ENCODE measurements around the gene VRK3. TPM values are rescaled to one million over a fixed set of nuclear protein-coding genes. Genes with fewer than 3 reads are reported as not detected.

VRK3 gene
- total RNA-seq, 1 experiment from 2014 or later: 62.5 TPM

DNA sequence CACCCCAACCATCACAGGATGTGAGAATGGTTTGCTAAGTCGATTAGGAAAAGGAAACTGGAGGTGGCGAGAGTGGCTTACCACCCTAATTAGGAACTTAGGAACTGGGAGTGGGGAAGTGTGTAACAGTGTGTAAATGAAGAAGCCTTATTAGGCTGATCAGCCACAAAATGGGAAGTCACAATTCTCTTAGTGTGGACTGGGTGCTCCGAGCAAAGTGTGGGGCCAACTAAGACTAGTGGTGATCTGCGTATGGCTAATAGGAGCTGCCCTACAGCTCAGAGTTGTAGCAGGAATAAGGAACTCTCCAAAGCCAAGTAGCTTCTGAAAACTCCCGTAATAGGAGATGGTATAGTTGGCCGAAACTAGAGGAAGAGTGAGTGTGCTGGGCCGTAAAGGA is 71.8 kb downstream of the VRK3 start:
- Histone ChIP-seq H3K27ac (peak overlapping the region; percentile 61), H3K9me2 (ENCODE audit: insufficient read depth) (no peaks in the 10 kb centered on the region), H3K4me2 (peak overlapping the region; percentile 80), H3K79me2 (ENCODE audit: low read depth) (no peaks in the 10 kb centered on the region), H3K27me3 (ENCODE audit: insufficient read depth, low read depth) (peaks cover 5% of the 10 kb centered on the region), H3K9me3 (ENCODE audit: insufficient read depth, low read depth) (no peaks in the 10 kb centered on the region), H4K20me1 (ENCODE audit: insufficient read depth) (no peaks in the 10 kb centered on the region), H3K4me3 (peak overlapping the region; percentile 36; the same call in 1 of the 2 replicates), H3K4me1 (replicated peaks; ENCODE audit: insufficient read depth) (peaks cover 36% of the 10 kb centered on the region), H3F3A (ENCODE audit: insufficient read depth, low read depth) (peaks cover 16% of the 10 kb centered on the region), H2AFZ (no peak overlapping the region), H3K36me3 (ENCODE audit: low read depth) (no peaks in the 10 kb centered on the region)
- BruUV-seq (replicated peaks): no TSS peak
- DNase-seq: no peak
- intact Hi-C loops (cut with micrococcal nuclease; ENCODE audit: unreplicated experiment): no loop called here
- CTCF ChIA-PET: interaction anchor here (0.5 kb wide), 1 partner anchor 12 kb away, joined by 7 read pairs; no protein-coding TSS in a partner anchor
- TF ChIP-seq, protein P1, sequence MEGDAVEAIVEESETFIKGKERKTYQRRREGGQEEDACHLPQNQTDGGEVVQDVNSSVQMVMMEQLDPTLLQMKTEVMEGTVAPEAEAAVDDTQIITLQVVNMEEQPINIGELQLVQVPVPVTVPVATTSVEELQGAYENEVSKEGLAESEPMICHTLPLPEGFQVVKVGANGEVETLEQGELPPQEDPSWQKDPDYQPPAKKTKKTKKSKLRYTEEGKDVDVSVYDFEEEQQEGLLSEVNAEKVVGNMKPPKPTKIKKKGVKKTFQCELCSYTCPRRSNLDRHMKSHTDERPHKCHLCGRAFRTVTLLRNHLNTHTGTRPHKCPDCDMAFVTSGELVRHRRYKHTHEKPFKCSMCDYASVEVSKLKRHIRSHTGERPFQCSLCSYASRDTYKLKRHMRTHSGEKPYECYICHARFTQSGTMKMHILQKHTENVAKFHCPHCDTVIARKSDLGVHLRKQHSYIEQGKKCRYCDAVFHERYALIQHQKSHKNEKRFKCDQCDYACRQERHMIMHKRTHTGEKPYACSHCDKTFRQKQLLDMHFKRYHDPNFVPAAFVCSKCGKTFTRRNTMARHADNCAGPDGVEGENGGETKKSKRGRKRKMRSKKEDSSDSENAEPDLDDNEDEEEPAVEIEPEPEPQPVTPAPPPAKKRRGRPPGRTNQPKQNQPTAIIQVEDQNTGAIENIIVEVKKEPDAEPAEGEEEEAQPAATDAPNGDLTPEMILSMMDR (conservative IDR thresholded peaks at IDR 0.05): no peak
- no peak for TF ChIP-seq EZH2 (IDR thresholded peaks at IDR 0.05; ENCODE audit: low read depth)
- POLR2A ChIA-PET (ENCODE audit: unreplicated experiment): interaction anchor here (0.6 kb wide), 2 partner anchors 261 to 896 kb away, joined by 3 to 28 read pairs; no protein-coding TSS in a partner anchor

DNA sequence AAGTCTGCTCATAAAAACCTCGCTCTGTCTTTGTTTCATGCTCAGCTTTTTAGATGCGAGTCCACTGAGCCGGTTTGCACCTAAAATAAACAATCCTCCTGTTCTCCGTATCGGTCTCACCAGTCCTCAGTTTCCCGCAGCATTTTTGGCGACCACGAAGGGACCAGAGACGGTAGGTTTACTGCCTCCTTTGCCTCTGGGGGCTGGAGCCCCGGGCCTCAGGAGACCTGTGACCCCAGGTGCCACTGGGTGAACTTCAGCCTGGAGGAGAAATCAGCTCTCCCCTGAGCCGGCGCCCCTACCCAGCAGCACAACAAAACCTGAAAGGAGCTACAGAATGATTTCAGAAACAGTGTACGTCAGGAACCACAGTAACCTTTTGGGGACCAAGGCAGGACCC is 72.3 kb downstream of the VRK3 start:
- peaks cover 36% of the 10 kb centered on the region for H3K4me1 ChIP-seq (replicated peaks; ENCODE audit: insufficient read depth)
- TF ChIP-seq, protein P1 (conservative IDR thresholded peaks at IDR 0.05): no peak
- no peak for TF ChIP-seq EZH2 (IDR thresholded peaks at IDR 0.05; ENCODE audit: low read depth)
- ChIA-PET POLR2A (ENCODE audit: unreplicated experiment) (no interaction called here), CTCF (interaction anchor here (0.5 to 0.6 kb wide), 2 partner anchors 12 to 252 kb away, joined by 5 to 7 read pairs; no protein-coding TSS in a partner anchor)
- intact Hi-C loops (cut with micrococcal nuclease; ENCODE audit: unreplicated experiment): no loop called here
- no peaks in the 10 kb centered on the region for H3K36me3 ChIP-seq (ENCODE audit: low read depth)
- H3K9me3 ChIP-seq (ENCODE audit: insufficient read depth, low read depth): no peaks in the 10 kb centered on the region
- H3K9me2 ChIP-seq (ENCODE audit: insufficient read depth): no peaks in the 10 kb centered on the region
- H4K20me1 ChIP-seq (ENCODE audit: insufficient read depth): no peaks in the 10 kb centered on the region
- peak overlapping the region; percentile 80; the same call in 1 of the 2 replicates for H3K4me2 ChIP-seq
- peaks cover under 1% of the 10 kb centered on the region; the same call in 1 of the 2 replicates for H3K27me3 ChIP-seq (ENCODE audit: insufficient read depth, low read depth)
- no peak overlapping the region for H2AFZ ChIP-seq
- H3K79me2 ChIP-seq (ENCODE audit: low read depth): no peaks in the 10 kb centered on the region
- BruUV-seq (replicated peaks): no TSS peak
- no peak for DNase-seq
- H3K27ac ChIP-seq: no peak overlapping the region
- H3F3A ChIP-seq (ENCODE audit: insufficient read depth, low read depth): peaks cover 16% of the 10 kb centered on the region
- H3K4me3 ChIP-seq: no peak overlapping the region

DNA sequence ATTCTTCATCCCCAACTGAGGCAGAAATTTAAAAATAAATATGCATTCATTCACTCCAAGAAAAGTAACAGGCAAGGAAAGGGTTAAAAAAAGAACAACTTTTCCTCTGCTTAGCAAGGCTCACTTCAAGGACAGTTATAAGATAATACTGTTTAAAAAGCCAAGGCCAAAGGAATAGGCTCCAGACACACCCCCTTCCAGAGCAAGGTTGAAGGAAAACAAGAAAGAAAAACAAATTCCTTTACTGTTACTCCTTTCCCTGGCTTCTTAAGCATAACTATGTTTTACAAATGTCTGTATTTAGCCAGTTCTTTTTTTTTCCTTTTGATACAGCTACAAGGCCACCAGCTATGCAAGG is 72.7 kb downstream of the VRK3 start:
- Histone ChIP-seq H3K79me2 (ENCODE audit: low read depth) (no peaks in the 10 kb centered on the region), H3K27me3 (ENCODE audit: insufficient read depth, low read depth) (no peaks in the 10 kb centered on the region), H2AFZ (no peak overlapping the region), H3K9me2 (ENCODE audit: insufficient read depth) (no peaks in the 10 kb centered on the region), H3K4me1 (replicated peaks; ENCODE audit: insufficient read depth) (peaks cover 36% of the 10 kb centered on the region), H3K4me2 (no peak overlapping the region), H4K20me1 (ENCODE audit: insufficient read depth) (no peaks in the 10 kb centered on the region), H3K9me3 (ENCODE audit: insufficient read depth, low read depth) (no peaks in the 10 kb centered on the region), H3K27ac (no peak overlapping the region), H3K36me3 (ENCODE audit: low read depth) (no peaks in the 10 kb centered on the region), H3K4me3 (no peak overlapping the region), H3F3A (ENCODE audit: insufficient read depth, low read depth) (peaks cover 16% of the 10 kb centered on the region)
- BruUV-seq (replicated peaks): no TSS peak
- CTCF ChIA-PET: interaction anchor here (0.6 kb wide), 1 partner anchor 252 kb away, joined by 5 read pairs; no protein-coding TSS in a partner anchor
- no peak for DNase-seq
- TF ChIP-seq EZH2 (IDR thresholded peaks at IDR 0.05; ENCODE audit: low read depth): no peak
- TF ChIP-seq, protein P1 (conservative IDR thresholded peaks at IDR 0.05): no peak
- intact Hi-C loops (cut with micrococcal nuclease; ENCODE audit: unreplicated experiment): no loop called here
- POLR2A ChIA-PET (ENCODE audit: unreplicated experiment): no interaction called here

All from PC-9 (cell line).